ENCODE measurements around the gene PSD.

- TF ChIP-seq CTCF (IDR thresholded peaks at IDR 0.05), result no peak
- TF ChIP-seq POLR2A (IDR thresholded peaks at IDR 0.05), result no peak
Observed at GRCh38 chr10:102412293-102412692, 6.3 kb downstream of the PSD start.
